ENCODE measurements around the gene BANF2.

BANF2 gene

GRCh38 chr20:17710379-17711266 lies 10.9 kb downstream of the BANF2 start:
- no peak for DNase-seq

GRCh38 chr20:17711267-17711627 lies 11.5 kb downstream of the BANF2 start:
- no peak for DNase-seq

GRCh38 chr20:17712201-17712600 lies 12.4 kb downstream of the BANF2 start:
- no peak for DNase-seq

GRCh38 chr20:17712708-17713107 lies 12.9 kb downstream of the BANF2 start:
- no peak for DNase-seq

- DNase-seq: no peak
Observed at GRCh38 chr20:17714597-17714996, 14.8 kb downstream of the BANF2 start.

- DNase-seq: no peak
Observed at GRCh38 chr20:17715075-17715474, 15.3 kb downstream of the BANF2 start.

GRCh38 chr20:17716331-17716730 lies 16.6 kb downstream of the BANF2 start:
- DNase-seq: no peak

- no peak for DNase-seq
Observed at GRCh38 chr20:17720755-17721154, 21.0 kb downstream of the BANF2 start.

- DNase-seq: no peak
Observed at GRCh38 chr20:17721802-17722486, 22.2 kb downstream of the BANF2 start.

GRCh38 chr20:17722493-17723300 lies 22.9 kb downstream of the BANF2 start:
- DNase-seq: no peak

- no peak for DNase-seq
Observed at GRCh38 chr20:17723301-17723691, 23.5 kb downstream of the BANF2 start.

GRCh38 chr20:17725094-17725835 lies 25.5 kb downstream of the BANF2 start:
- no peak for DNase-seq

GRCh38 chr20:17726902-17727301 lies 27.1 kb downstream of the BANF2 start:
- no peak for DNase-seq

- no peak for DNase-seq
Observed at GRCh38 chr20:17727351-17727750, 27.6 kb downstream of the BANF2 start.

- no peak for DNase-seq
Observed at GRCh38 chr20:17728074-17728473, 28.3 kb downstream of the BANF2 start.

- no peak for DNase-seq
Observed at GRCh38 chr20:17730071-17730470, 30.3 kb downstream of the BANF2 start.

- no peak for DNase-seq
Observed at GRCh38 chr20:17731233-17731632, 31.5 kb downstream of the BANF2 start.

- DNase-seq: no peak
Observed at GRCh38 chr20:17732907-17733521, 33.2 kb downstream of the BANF2 start.

GRCh38 chr20:17733767-17734304 lies 34.1 kb downstream of the BANF2 start:
- DNase-seq: no peak

GRCh38 chr20:17734374-17734773 lies 34.6 kb downstream of the BANF2 start:
- DNase-seq: no peak

- no peak for DNase-seq
Observed at GRCh38 chr20:17735206-17735804, 35.5 kb downstream of the BANF2 start.
